HCT116 (cell line): ENCODE data around the gene COPG2.
"Not testable (repeated sequence)": the region's sequence is repeated elsewhere in the genome, so short reads cannot be mapped to it uniquely, and the experiment has no call there.

Experiments
- CTCF ChIP-seq, 3 experiments: fragments of 200-600 bp in 1 of 3; sonication (generic) in 1 of 3; IDR thresholded peaks in 2 of 3; conservative IDR thresholded peaks in 1 of 3; 2 replicates each; pipeline ENCODE4 v1.5.1; 2012 to 2017; ENCODE audit warnings: low read depth in 2 of 3, low read length in 2 of 3, antibody characterized with exemption in 1 of 3, borderline replicate concordance in 1 of 3, control low read depth in 1 of 3, mild to moderate bottlenecking in 1 of 3, mixed read lengths in 1 of 3, mixed run types in 1 of 3, moderate library complexity in 1 of 3; ENCODE audit not compliant: insufficient read depth in 1 of 3
- EZH2 ChIP-seq: fragments of 200-600 bp; sonication (generic); IDR thresholded peaks from 2 replicates; pipeline ENCODE4 v1.6.1; 2017; ENCODE audit warnings: antibody characterized with exemption, mixed run types
- POLR2AphosphoS5 ChIP-seq: IDR thresholded peaks from 2 replicates; pipeline ENCODE4 v1.6.1; 2011; ENCODE audit warnings: mild to moderate bottlenecking, low read depth, low read length, moderate library complexity
- RAD21 ChIP-seq: IDR thresholded peaks from 2 replicates; pipeline ENCODE4 v1.6.1; 2012; ENCODE audit warnings: low read depth, mild to moderate bottlenecking
- ZFX ChIP-seq: fragments of 450-650 bp; IDR thresholded peaks from 2 replicates; pipeline ENCODE4 v1.6.1; 2017

GRCh38 chr7:130585932-130586331 is 82.6 kb downstream of the COPG2 start:
- TF ChIP-seq RAD21; CTCF (IDR thresholded peaks at IDR 0.05 in 2 of 3, conservative IDR thresholded peaks at IDR 0.05 in 1 of 3; ENCODE audit: borderline replicate concordance in 1 of 3, insufficient read depth in 1 of 3, low read depth in 2 of 3, low read length in 2 of 3); EZH2; ZFX; POLR2AphosphoS5: not testable (repeated sequence)
